Loucy (cell line): ENCODE data around the gene PILRB.

Source experiments
- CTCF ChIP-seq: fragments of 200-600 bp; sonication (generic); conservative IDR thresholded peaks from 2 replicates; pipeline ENCODE4 v1.5.1; 2014; ENCODE audit warnings: mild to moderate bottlenecking, antibody characterized with exemption, low read length
- EZH2phosphoT487 ChIP-seq: fragments of 200-600 bp; IDR thresholded peaks from 2 replicates; pipeline ENCODE4 v1.6.1; 2018; ENCODE audit warnings: antibody characterized with exemption, mild to moderate bottlenecking, moderate library complexity, borderline replicate concordance

- no peak for TF ChIP-seq CTCF
- TF ChIP-seq EZH2phosphoT487 = no peak
These were observed 15.2 kb upstream of the PILRB start for GRCh38 chr7:100342765-100343164.
